ENCODE results near the gene CDK13. TPM values are rescaled to one million over a fixed set of nuclear protein-coding genes. Genes with fewer than 3 reads are reported as not detected.

CDK13 gene
- total RNA-seq, 2 experiments from 2014 or later, result 84.3 to 90.9 TPM

DNA sequence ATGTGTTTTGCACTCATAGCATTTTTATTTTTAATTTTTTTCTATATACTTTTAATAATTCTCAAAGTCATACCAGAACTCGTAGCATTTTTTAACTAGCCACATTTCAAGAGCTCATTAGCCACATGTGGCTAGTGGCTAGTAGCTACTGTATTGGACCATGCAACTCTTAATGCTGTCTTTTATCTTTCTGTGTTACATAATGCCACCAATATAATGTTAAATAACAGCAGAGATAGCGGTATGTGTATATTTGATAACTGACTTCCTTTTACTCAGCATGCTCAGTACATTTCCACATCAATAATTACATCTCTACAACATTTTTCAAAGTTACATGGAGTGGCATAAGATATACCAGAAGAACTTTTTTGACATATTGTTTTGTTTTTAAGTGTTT, 91.4 kb downstream of the CDK13 start:
- no TSS peak for BruUV-seq (replicated peaks)
- Histone ChIP-seq H3K9me2 (ENCODE audit: insufficient read depth, low read length) (no peaks in the 10 kb centered on the region), H3K4me2 (ENCODE audit: low read length) (no peak overlapping the region), H2AFZ (ENCODE audit: low read length) (no peak overlapping the region), H3K4me1 (ENCODE audit: insufficient read depth, low read length, poor library complexity, severe bottlenecking) (no peaks in the 10 kb centered on the region), H3K36me3 (ENCODE audit: insufficient read depth, low read length) (peaks cover 36% of the 10 kb centered on the region), H3K27ac (ENCODE audit: low read depth, low read length, poor library complexity, severe bottlenecking) (no peak overlapping the region), H3K79me2 (ENCODE audit: insufficient read depth, low read depth, low read length) (peaks cover 31% of the 10 kb centered on the region), H3K4me3 (ENCODE audit: low read depth, low read length, poor library complexity, severe bottlenecking) (no peak overlapping the region), H3K9me3 (ENCODE audit: low read length) (no peaks in the 10 kb centered on the region; the same call in 1 of the 2 replicates), H4K20me1 (ENCODE audit: insufficient read depth, low read length) (no peaks in the 10 kb centered on the region)
- CTCF ChIA-PET (ENCODE audit: unreplicated experiment), result no interaction called here
- POLR2A ChIA-PET, result interaction anchor here (1.2 kb wide), 1 partner anchor 11 kb away, joined by 5 read pairs; no protein-coding TSS in a partner anchor
- no peak for DNase-seq (ENCODE audit: low spot score)
- intact Hi-C loops (cut with micrococcal nuclease; ENCODE audit: unreplicated experiment), result no loop called here
- TF ChIP-seq EZH2phosphoT487 (IDR thresholded peaks at IDR 0.05; ENCODE audit: borderline replicate concordance, low read depth, low read length), result no peak
- TF ChIP-seq, protein P1, sequence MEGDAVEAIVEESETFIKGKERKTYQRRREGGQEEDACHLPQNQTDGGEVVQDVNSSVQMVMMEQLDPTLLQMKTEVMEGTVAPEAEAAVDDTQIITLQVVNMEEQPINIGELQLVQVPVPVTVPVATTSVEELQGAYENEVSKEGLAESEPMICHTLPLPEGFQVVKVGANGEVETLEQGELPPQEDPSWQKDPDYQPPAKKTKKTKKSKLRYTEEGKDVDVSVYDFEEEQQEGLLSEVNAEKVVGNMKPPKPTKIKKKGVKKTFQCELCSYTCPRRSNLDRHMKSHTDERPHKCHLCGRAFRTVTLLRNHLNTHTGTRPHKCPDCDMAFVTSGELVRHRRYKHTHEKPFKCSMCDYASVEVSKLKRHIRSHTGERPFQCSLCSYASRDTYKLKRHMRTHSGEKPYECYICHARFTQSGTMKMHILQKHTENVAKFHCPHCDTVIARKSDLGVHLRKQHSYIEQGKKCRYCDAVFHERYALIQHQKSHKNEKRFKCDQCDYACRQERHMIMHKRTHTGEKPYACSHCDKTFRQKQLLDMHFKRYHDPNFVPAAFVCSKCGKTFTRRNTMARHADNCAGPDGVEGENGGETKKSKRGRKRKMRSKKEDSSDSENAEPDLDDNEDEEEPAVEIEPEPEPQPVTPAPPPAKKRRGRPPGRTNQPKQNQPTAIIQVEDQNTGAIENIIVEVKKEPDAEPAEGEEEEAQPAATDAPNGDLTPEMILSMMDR (conservative IDR thresholded peaks at IDR 0.05; ENCODE audit: low read length), result no peak

GRCh38 chr7:40043164-40043563, 93.1 kb downstream of the CDK13 start:
- CTCF ChIA-PET (ENCODE audit: unreplicated experiment), result no interaction called here

GRCh38 chr7:40047661-40048060, 97.6 kb downstream of the CDK13 start:
- no peaks in the 10 kb centered on the region for H3K9me2 ChIP-seq (ENCODE audit: insufficient read depth, low read length)

More at GRCh38 chr7:40043164-40043563, 93.1 kb downstream of the CDK13 start:
- Histone ChIP-seq H3K4me1 (ENCODE audit: insufficient read depth, low read length, poor library complexity, severe bottlenecking) (no peaks in the 10 kb centered on the region), H3K79me2 (ENCODE audit: insufficient read depth, low read depth, low read length) (peaks cover 27% of the 10 kb centered on the region), H2AFZ (ENCODE audit: low read length) (no peak overlapping the region), H4K20me1 (ENCODE audit: insufficient read depth, low read length) (no peaks in the 10 kb centered on the region), H3K27ac (ENCODE audit: low read depth, low read length, poor library complexity, severe bottlenecking) (no peak overlapping the region), H3K36me3 (ENCODE audit: insufficient read depth, low read length) (peaks cover 43% of the 10 kb centered on the region), H3K9me3 (ENCODE audit: low read length) (no peaks in the 10 kb centered on the region), H3K4me2 (ENCODE audit: low read length) (no peak overlapping the region), H3K4me3 (ENCODE audit: low read depth, low read length, poor library complexity, severe bottlenecking) (no peak overlapping the region), H3K9me2 (ENCODE audit: insufficient read depth, low read length) (no peaks in the 10 kb centered on the region)
- no peak for DNase-seq (ENCODE audit: low spot score)
- no TSS peak for BruUV-seq (replicated peaks)
- intact Hi-C loops (cut with micrococcal nuclease; ENCODE audit: unreplicated experiment), result no loop called here
- POLR2A ChIA-PET, result no interaction called here
- TF ChIP-seq EZH2phosphoT487 (IDR thresholded peaks at IDR 0.05; ENCODE audit: borderline replicate concordance, low read depth, low read length), result no peak
- TF ChIP-seq, protein P1 (conservative IDR thresholded peaks at IDR 0.05; ENCODE audit: low read length), result no peak

More at GRCh38 chr7:40047661-40048060, 97.6 kb downstream of the CDK13 start:
- DNase-seq (ENCODE audit: low spot score), result peak; percentile 32
- Histone ChIP-seq H3K79me2 (ENCODE audit: insufficient read depth, low read depth, low read length) (peaks cover 22% of the 10 kb centered on the region), H3K4me1 (ENCODE audit: insufficient read depth, low read length, poor library complexity, severe bottlenecking) (no peaks in the 10 kb centered on the region), H3K36me3 (ENCODE audit: insufficient read depth, low read length) (peaks cover 53% of the 10 kb centered on the region), H3K4me3 (ENCODE audit: low read depth, low read length, poor library complexity, severe bottlenecking) (no peak overlapping the region), H2AFZ (ENCODE audit: low read length) (no peak overlapping the region), H3K9me3 (ENCODE audit: low read length) (no peaks in the 10 kb centered on the region), H3K4me2 (ENCODE audit: low read length) (no peak overlapping the region), H4K20me1 (ENCODE audit: insufficient read depth, low read length) (no peaks in the 10 kb centered on the region), H3K27ac (ENCODE audit: low read depth, low read length, poor library complexity, severe bottlenecking) (no peak overlapping the region)
- intact Hi-C loops (cut with micrococcal nuclease; ENCODE audit: unreplicated experiment), result no loop called here
- POLR2A ChIA-PET, result interaction anchor here (0.5 to 0.9 kb wide), 5 partner anchors 9 to 104 kb away, joined by 3 to 4 read pairs (median 3); partner anchors contain the start of gene CDK13
- BruUV-seq (replicated peaks), result no TSS peak
- no peak for TF ChIP-seq EZH2phosphoT487 (IDR thresholded peaks at IDR 0.05; ENCODE audit: borderline replicate concordance, low read depth, low read length)
- TF ChIP-seq, protein P1 (conservative IDR thresholded peaks at IDR 0.05; ENCODE audit: low read length), result peak; percentile 71
- CTCF ChIA-PET (ENCODE audit: unreplicated experiment), result no interaction called here
